WERI-Rb-1 (cell line): ENCODE data around the gene TCF12.

Experiments used
- DNase-seq: peaks from one replicate; pipeline ENCODE4 v3.0.0-alpha.2; 2020
- H3K27ac ChIP-seq: fragments of 250-450 bp; sonication (Bioruptor Pico); 2 replicates; pipeline ENCODE4 v1.5.1; 2020; ENCODE audit warnings: mild to moderate bottlenecking, moderate library complexity
- H3K27me3 ChIP-seq: fragments of 250-450 bp; sonication (Bioruptor Pico); 2 replicates; pipeline ENCODE4 v1.5.1; 2021; ENCODE audit warnings: mild to moderate bottlenecking, low read depth, moderate library complexity; ENCODE audit not compliant: insufficient read depth, severe bottlenecking
- H3K36me3 ChIP-seq: fragments of 250-450 bp; sonication (Bioruptor Pico); 2 replicates; pipeline ENCODE4 v1.5.1; 2020; ENCODE audit warnings: mild to moderate bottlenecking, moderate library complexity
- H3K4me3 ChIP-seq: 2 replicates; pipeline ENCODE4 v1.5.1; 2011; ENCODE audit warnings: low read depth, mild to moderate bottlenecking, control low read depth, low read length
- H3K9me3 ChIP-seq: fragments of 250-450 bp; sonication (Bioruptor Pico); 2 replicates; pipeline ENCODE4 v1.5.1; 2021; ENCODE audit warnings: mild to moderate bottlenecking, moderate library complexity; ENCODE audit not compliant: severe bottlenecking
- CTCF ChIP-seq: IDR thresholded peaks from 2 replicates; pipeline ENCODE4 v1.5.1; 2011; ENCODE audit warnings: low read depth, mild to moderate bottlenecking, control low read depth, inconsistent platforms, low read length

TCF12 gene

GRCh38 chr15:57070674-57071073 is 152.2 kb downstream of the TCF12 start:
- no peaks in the 10 kb centered on the region for H3K27me3 ChIP-seq
- TF ChIP-seq CTCF = no peak
- H3K36me3 ChIP-seq = no peaks in the 10 kb centered on the region
- H3K9me3 ChIP-seq = no peaks in the 10 kb centered on the region
- no peak for DNase-seq
- no peak overlapping the region for H3K4me3 ChIP-seq
- no peak overlapping the region for H3K27ac ChIP-seq

- DNase-seq = no peak
- H3K9me3 ChIP-seq = no peaks in the 10 kb centered on the region
- no peaks in the 10 kb centered on the region for H3K27me3 ChIP-seq
- peak overlapping the region; percentile 28 for H3K27ac ChIP-seq
- no peaks in the 10 kb centered on the region for H3K36me3 ChIP-seq
- TF ChIP-seq CTCF = no peak
- no peak overlapping the region; the same call in 1 of the 2 replicates for H3K4me3 ChIP-seq
These were observed 161.0 kb downstream of the TCF12 start for GRCh38 chr15:57079446-57079845.

GRCh38 chr15:57079931-57080620 is 161.6 kb downstream of the TCF12 start:
- DNase-seq = peak; percentile 25

GRCh38 chr15:57082054-57082728 is 163.7 kb downstream of the TCF12 start:
- H3K9me3 ChIP-seq = no peaks in the 10 kb centered on the region
- no peak for DNase-seq
- H3K4me3 ChIP-seq = no peak overlapping the region
- no peaks in the 10 kb centered on the region for H3K36me3 ChIP-seq
- H3K27me3 ChIP-seq = no peaks in the 10 kb centered on the region
- no peak overlapping the region for H3K27ac ChIP-seq
- no peak for TF ChIP-seq CTCF

More at GRCh38 chr15:57079931-57080620, 161.6 kb downstream of the TCF12 start:
- Histone ChIP-seq H3K4me3 (peak overlapping the region; percentile 16; the same call in 1 of the 2 replicates), H3K27me3 (no peaks in the 10 kb centered on the region), H3K9me3 (no peaks in the 10 kb centered on the region), H3K36me3 (no peaks in the 10 kb centered on the region), H3K27ac (peak overlapping the region; percentile 28)
- 0 out of 2 replicates have a peak, but pooled peaks have one; percentile 7 for TF ChIP-seq CTCF

GRCh38 chr15:57084192-57084591 is 165.7 kb downstream of the TCF12 start:
- TF ChIP-seq CTCF = no peak
- H3K9me3 ChIP-seq = no peaks in the 10 kb centered on the region

More at GRCh38 chr15:57084192-57084591, 165.7 kb downstream of the TCF12 start:
- Histone ChIP-seq H3K27me3 (no peaks in the 10 kb centered on the region), H3K4me3 (no peak overlapping the region), H3K27ac (peak overlapping the region; percentile 34), H3K36me3 (no peaks in the 10 kb centered on the region)
- no peak for DNase-seq
